Measurements from ENCODE around the gene SCUBE3. TPM values are rescaled to one million over a fixed set of nuclear protein-coding genes. Genes with fewer than 3 reads are reported as not detected.

Gene SCUBE3
- total and polyA plus RNA-seq, 9 of the 15 experiments (the other 6 are each of a cell fraction or from before 2014, with no cell fraction given) = 0.01 to 0.11 TPM; not detected in 7

DNA sequence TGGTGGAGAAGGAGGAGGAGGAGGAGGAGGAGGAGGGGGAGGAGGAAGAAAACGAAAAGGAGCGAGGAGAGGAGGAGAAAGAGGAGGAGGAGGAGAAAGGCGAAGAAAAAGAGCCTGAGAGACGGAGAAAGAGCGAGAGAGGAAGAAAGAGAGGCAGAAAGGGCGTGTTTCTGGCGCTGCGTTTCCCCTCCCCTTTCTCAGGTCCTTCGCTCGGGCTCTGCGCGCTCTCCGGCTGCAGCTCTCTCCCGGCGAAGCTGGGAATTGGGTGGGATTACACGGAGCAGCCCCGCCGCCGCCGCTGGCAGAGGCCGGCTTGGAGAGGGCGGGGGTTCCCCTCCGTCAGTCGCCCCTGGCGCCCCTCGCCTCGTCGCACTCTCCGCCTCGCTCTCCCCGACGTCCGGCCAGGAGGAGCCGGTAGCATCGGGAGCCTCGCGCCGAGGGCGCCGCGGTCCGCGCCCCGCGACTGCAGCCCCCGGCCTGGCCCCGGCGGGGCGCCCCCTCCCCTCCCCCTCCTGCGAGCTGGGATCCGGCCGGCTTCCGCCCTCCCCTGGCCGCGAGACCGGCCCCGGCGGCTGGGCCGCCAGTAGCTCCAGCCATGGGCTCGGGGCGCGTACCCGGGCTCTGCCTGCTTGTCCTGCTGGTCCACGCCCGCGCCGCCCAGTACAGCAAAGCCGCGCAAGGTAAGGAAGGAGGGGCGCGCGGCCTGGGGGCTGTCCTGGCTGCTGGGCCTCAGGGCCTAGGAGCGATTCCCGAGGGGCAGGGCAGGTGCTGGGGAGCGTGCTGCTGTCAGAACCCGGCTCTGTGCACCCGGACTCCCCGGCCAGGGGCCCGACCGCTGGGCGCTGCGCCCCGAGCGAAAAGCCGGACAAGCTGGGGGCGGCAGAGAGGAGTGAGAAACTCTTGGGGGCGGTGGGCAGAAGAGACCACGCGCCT is at the start of gene SCUBE3 (continued):
- no peak for TF ChIP-seq ZNF592 (IDR thresholded peaks at IDR 0.05)
- no peak for TF ChIP-seq SNRNP70 (optimal IDR thresholded peaks at IDR 0.05; ENCODE audit: low read depth, low read length)
- no peak for TF ChIP-seq ZNF384 (IDR thresholded peaks at IDR 0.05; ENCODE audit: low read depth, low read length)
- no peak for TF ChIP-seq NR2F6 (CRISPR knock-in tag; IDR thresholded peaks at IDR 0.05)
- TF ChIP-seq MTA3 (IDR thresholded peaks at IDR 0.05; ENCODE audit: borderline replicate concordance) = no peak
- TF ChIP-seq ADNP (tag; IDR thresholded peaks at IDR 0.05) = no peak
- no peak for TF ChIP-seq KLF6 (CRISPR knock-in tag; IDR thresholded peaks at IDR 0.05; ENCODE audit: borderline replicate concordance)
- TF ChIP-seq ARID4B (CRISPR knock-in tag; IDR thresholded peaks at IDR 0.05) = peak; percentile 39; the same call in 1 of the 2 replicates
- TF ChIP-seq CAMTA2 (CRISPR knock-in tag; conservative IDR thresholded peaks at IDR 0.05) = no peak
- TF ChIP-seq CCNT2 (IDR thresholded peaks at IDR 0.05; ENCODE audit: borderline replicate concordance, extremely low read depth, insufficient read length, low read depth, low read length) = no peak
- no peak for TF ChIP-seq ZNF584 (CRISPR knock-in tag; IDR thresholded peaks at IDR 0.05; ENCODE audit: low read depth)
- TF ChIP-seq, protein P1, sequence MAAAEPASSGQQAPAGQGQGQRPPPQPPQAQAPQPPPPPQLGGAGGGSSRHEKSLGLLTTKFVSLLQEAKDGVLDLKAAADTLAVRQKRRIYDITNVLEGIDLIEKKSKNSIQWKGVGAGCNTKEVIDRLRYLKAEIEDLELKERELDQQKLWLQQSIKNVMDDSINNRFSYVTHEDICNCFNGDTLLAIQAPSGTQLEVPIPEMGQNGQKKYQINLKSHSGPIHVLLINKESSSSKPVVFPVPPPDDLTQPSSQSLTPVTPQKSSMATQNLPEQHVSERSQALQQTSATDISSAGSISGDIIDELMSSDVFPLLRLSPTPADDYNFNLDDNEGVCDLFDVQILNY (CRISPR knock-in tag; IDR thresholded peaks at IDR 0.05) = no peak
- TF ChIP-seq, protein P2, sequence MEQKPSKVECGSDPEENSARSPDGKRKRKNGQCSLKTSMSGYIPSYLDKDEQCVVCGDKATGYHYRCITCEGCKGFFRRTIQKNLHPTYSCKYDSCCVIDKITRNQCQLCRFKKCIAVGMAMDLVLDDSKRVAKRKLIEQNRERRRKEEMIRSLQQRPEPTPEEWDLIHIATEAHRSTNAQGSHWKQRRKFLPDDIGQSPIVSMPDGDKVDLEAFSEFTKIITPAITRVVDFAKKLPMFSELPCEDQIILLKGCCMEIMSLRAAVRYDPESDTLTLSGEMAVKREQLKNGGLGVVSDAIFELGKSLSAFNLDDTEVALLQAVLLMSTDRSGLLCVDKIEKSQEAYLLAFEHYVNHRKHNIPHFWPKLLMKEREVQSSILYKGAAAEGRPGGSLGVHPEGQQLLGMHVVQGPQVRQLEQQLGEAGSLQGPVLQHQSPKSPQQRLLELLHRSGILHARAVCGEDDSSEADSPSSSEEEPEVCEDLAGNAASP (IDR thresholded peaks at IDR 0.05) = no peak
